C4-2B (cell line): ENCODE data around the gene SQSTM1.

ENCODE experiments used
- H3K27ac ChIP-seq: fragments of 450-650 bp; 2 replicates; pipeline ENCODE4 v1.5.1; 2017
- ZFX ChIP-seq: fragments of 450-650 bp; IDR thresholded peaks from 2 replicates; pipeline ENCODE4 v1.6.1; 2017
- TF ChIP-seq, protein P1 (sequence below): fragments of 450-650 bp; conservative IDR thresholded peaks from 2 replicates; pipeline ENCODE4 v1.5.1; 2017; ENCODE audit warnings: mild to moderate bottlenecking

Gene SQSTM1

DNA sequence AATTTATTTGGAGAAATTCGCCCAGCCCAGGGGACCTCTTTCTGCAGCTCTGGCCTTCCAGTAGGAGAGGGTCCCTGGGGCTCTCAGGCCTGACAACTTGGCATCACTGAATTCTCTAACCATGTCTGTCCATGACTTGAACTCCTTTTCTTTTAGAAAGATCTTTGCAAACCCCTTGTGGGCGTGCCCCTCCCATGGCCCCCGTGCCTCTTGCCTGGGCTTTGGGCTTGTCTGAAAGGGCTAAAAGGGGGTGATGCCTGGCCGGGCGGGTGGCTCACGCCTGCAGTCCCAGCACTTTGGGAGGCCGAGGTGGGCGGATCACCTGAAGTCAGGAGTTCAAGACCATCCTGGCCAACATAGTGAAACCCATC is 3.2 kb upstream of the SQSTM1 start:
- TF ChIP-seq, protein P1, sequence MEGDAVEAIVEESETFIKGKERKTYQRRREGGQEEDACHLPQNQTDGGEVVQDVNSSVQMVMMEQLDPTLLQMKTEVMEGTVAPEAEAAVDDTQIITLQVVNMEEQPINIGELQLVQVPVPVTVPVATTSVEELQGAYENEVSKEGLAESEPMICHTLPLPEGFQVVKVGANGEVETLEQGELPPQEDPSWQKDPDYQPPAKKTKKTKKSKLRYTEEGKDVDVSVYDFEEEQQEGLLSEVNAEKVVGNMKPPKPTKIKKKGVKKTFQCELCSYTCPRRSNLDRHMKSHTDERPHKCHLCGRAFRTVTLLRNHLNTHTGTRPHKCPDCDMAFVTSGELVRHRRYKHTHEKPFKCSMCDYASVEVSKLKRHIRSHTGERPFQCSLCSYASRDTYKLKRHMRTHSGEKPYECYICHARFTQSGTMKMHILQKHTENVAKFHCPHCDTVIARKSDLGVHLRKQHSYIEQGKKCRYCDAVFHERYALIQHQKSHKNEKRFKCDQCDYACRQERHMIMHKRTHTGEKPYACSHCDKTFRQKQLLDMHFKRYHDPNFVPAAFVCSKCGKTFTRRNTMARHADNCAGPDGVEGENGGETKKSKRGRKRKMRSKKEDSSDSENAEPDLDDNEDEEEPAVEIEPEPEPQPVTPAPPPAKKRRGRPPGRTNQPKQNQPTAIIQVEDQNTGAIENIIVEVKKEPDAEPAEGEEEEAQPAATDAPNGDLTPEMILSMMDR, result no peak
- no peak for TF ChIP-seq ZFX
- H3K27ac ChIP-seq, result no peak overlapping the region; the same call in 1 of the 2 replicates

DNA sequence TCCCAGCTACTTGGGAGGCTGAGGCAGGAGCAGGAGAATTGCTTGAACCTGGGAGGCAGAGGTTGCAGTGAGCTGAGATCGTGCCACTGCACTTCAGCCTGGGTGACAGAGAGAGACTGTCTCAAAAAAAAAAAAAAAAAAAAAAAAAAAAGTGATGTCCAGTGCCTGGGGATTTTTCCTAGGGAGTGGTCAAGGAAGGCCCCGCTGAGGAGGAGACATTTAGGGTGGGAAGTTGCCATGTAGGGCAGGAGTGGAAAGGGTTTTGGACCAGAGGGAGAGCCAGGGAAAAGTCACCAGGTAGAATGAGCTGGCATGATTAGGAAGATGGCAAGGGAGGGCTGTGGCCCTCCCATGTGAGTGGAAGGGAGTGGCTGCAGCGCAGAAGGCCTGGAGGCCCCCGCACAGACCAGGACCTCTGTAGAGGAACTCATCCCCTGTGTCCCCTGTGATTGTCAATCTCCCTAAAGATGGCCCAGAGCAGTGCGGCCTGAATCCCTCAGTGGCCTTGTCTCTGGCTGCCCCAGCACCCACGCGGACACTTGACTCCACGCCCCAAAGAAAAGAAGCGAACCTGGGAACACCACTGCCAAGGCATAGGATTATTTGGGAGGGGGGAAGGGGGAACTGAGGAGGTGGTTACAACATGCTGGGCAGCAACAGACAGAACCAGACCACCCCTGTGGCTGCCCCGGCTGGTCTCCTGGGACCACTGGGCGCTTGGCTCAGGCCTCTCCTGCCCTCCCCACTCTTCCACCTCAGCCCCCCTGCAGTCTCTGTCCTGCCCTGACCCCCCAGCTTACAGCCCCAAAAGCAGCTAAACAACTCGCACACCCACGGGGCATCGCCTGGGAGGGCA is 2.6 kb upstream of the SQSTM1 start:
- TF ChIP-seq, protein P1, result no peak
- TF ChIP-seq ZFX, result no peak
- H3K27ac ChIP-seq, result peak overlapping the region; percentile 93

DNA sequence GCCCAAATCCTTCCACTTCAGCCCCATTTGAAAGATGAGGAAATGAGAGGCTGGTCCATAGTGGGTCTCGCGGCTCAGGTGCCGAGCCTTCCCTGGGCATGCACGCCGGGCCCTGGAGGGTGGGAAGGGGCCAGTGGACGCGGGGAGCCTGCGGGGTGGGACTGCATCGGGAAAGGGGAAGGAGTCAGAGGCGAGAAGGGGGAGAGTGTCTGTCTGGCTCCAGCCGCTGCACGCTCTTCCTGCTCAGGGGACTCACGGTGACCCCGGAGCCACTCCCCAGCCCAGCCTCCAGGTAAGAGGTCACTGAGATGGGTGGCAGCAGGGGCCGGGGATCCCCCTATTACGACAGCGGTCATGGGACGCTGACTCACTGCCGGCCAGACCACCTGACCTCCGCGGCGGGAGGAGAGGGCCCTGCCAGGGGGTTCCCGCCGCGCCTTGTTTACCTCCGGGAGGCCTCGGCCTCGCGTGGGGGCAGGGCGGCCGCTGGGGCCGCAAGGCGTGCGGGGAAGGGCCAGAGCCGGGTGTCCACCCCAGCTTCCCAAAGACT is 1.9 kb upstream of the SQSTM1 start:
- H3K27ac ChIP-seq, result peak overlapping the region; percentile 93
- TF ChIP-seq, protein P1, result no peak
- no peak for TF ChIP-seq ZFX

DNA sequence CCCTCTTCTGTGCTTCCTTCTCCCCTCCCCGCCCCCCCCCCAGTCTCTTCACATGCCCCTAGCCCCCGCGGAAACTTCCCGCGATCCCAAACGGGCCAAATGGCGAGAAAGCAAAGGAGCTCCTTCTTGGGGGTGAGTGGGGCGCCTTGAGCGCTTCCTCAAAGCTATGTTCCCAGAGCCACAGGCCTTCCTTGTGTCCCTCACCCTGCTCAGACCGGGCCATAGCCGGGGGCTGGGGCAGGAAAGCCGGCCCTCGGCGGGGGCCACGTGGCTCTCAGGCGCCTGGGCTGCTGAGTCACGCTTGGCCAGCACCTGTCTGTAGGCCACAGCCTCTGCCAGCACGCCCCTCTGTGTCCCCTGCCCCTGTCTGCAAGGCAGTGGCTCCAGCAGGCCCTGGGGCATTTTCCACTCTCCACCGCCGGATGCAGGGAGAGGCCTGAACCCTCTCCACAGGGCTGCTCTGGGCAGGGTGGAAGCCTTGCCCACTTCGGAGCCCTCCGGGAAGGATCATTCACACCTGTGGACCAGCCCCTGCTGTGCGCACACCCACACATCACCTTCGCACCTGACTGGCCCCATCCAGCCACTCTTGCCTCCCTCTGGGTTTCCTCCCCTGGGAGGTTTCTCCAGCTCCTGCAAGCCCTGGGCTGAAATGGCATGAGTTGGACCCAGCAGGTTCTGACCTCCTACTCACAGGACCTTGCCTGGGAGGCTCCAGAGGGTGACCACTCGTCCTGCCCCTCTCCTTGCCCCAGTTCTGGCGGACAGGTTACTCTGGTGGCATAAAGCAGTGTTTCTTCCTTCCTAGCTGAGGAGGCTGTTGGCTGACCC is 1.2 kb upstream of the SQSTM1 start:
- peak overlapping the region; percentile 93 for H3K27ac ChIP-seq
- TF ChIP-seq, protein P1, result no peak
- peak; percentile 49; the same call in 1 of the 2 replicates for TF ChIP-seq ZFX

DNA sequence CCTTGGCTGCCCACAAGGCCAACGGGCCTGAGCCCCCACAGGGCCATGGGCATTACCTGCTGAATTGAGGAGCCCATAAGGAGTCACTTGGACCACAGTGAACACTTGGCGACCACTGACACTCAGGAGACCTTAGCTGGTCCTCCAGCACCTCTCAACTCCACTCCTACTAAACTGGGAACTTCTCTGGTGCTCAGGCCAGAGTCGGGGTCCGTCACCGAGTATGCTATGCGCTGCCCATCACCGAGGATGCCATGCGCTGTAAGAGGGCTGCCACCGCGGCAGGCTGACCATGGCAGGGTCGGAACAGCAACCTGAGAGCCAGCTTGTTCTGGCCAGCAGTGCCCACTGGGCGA is 600 bp upstream of the SQSTM1 start:
- TF ChIP-seq, protein P1, result no peak
- TF ChIP-seq ZFX, result no peak

DNA sequence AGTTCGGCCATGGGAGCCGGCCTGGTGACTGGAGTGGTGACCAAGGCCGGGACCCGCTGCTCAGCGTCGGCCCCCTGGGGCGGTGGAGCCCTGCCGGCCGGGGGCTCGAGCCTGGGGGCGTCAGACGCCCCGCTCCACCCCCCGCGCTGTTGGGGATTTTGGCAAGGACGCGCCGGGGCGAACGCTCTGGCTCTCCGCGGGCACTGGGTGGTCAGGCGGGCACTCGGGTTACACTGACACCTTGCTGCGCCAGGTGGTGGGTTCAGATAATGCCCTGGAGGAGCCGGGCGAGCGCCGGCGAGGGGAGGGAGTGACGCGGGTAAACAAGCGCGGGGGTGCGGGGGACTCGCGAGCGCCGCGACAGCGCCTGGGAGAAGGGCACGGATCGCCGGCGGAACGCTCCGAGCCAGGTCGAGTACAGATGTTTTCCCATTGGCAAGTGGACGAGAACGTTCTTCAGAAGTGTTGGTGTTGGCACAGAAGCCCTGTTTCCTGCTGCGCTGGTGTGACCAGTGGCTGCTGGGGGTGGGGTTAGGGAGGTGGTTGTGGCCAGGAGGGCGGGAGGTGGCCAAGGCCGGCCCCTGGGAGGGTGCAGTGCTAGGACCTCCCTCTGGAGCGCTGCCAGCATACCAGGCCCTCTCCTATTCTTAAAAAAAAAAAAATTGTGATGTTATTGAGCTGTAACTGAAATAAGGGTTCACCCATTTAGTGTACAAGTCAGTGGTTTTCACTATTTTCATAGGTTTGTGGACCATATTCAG is 773 bp downstream of the SQSTM1 start:
- peak; percentile 64; the same call in 1 of the 2 replicates for TF ChIP-seq ZFX
- TF ChIP-seq, protein P1, result no peak; the same call in 1 of the 2 replicates
- H3K27ac ChIP-seq, result peak overlapping the region; percentile 93

More for the DNA sequence above, 600 bp upstream of the SQSTM1 start:
- peak overlapping the region; percentile 93 for H3K27ac ChIP-seq
